ENCODE measurements around the gene DMRTB1. TPM values are rescaled to one million over a fixed set of nuclear protein-coding genes. Genes with fewer than 3 reads are reported as not detected.

The DMRTB1 gene
- total RNA-seq, 1 experiment from 2014 or later, result not detected

- DNase-seq (ENCODE audit: low read depth), result peak; percentile 76
Observed at GRCh38 chr1:53485478-53486394, 26.5 kb downstream of the DMRTB1 start.

GRCh38 chr1:53486395-53487026, 27.3 kb downstream of the DMRTB1 start:
- DNase-seq (ENCODE audit: low read depth), result no peak

- DNase-seq (ENCODE audit: low read depth), result no peak
Observed at GRCh38 chr1:53490351-53490750, 31.2 kb downstream of the DMRTB1 start.

GRCh38 chr1:53495633-53496345, 36.6 kb downstream of the DMRTB1 start:
- DNase-seq (ENCODE audit: low read depth), result peak; percentile 17

GRCh38 chr1:53498555-53499131, 39.4 kb downstream of the DMRTB1 start:
- peak; percentile 75 for DNase-seq (ENCODE audit: low read depth)

- no peak for DNase-seq (ENCODE audit: low read depth)
Observed at GRCh38 chr1:53499257-53500203, 40.3 kb downstream of the DMRTB1 start.

- DNase-seq (ENCODE audit: low read depth), result no peak
Observed at GRCh38 chr1:53500204-53501064, 41.2 kb downstream of the DMRTB1 start.

- DNase-seq (ENCODE audit: low read depth), result no peak
Observed at GRCh38 chr1:53501065-53502005, 42.1 kb downstream of the DMRTB1 start.

GRCh38 chr1:53502641-53503432, 43.6 kb downstream of the DMRTB1 start:
- peak; percentile 23 for DNase-seq (ENCODE audit: low read depth)

- DNase-seq (ENCODE audit: low read depth), result peak; percentile 15
Observed at GRCh38 chr1:53503433-53504217, 44.4 kb downstream of the DMRTB1 start.

GRCh38 chr1:53504901-53505300, 45.7 kb downstream of the DMRTB1 start:
- DNase-seq (ENCODE audit: low read depth), result no peak

- DNase-seq (ENCODE audit: low read depth), result no peak
Observed at GRCh38 chr1:53505401-53505800, 46.2 kb downstream of the DMRTB1 start.

- DNase-seq (ENCODE audit: low read depth), result no peak
Observed at GRCh38 chr1:53505891-53506290, 46.7 kb downstream of the DMRTB1 start.

GRCh38 chr1:53506355-53507050, 47.3 kb downstream of the DMRTB1 start:
- no peak for DNase-seq (ENCODE audit: low read depth)

GRCh38 chr1:53507116-53507820, 48.1 kb downstream of the DMRTB1 start:
- no peak for DNase-seq (ENCODE audit: low read depth)

Measured in M059J (cell line).